Stimulated activated CD4-positive, alpha-beta T cell treated with anti-CD3 and anti-CD28 coated beads, TNF-alpha, amount 100 ng/mL, for 24 hours (primary cell): Measurements from ENCODE around the gene CTSL.
"Not testable (repeated sequence)": the region's sequence is repeated elsewhere in the genome, so short reads cannot be mapped to it uniquely, and the experiment has no call there.

Experiments used
- DNase-seq, 3 experiments: peaks; one replicate each; pipeline ENCODE4 v3.0.0-alpha.2; 2020; ENCODE audit warnings: low read depth in 3 of 3

The CTSL gene

DNA sequence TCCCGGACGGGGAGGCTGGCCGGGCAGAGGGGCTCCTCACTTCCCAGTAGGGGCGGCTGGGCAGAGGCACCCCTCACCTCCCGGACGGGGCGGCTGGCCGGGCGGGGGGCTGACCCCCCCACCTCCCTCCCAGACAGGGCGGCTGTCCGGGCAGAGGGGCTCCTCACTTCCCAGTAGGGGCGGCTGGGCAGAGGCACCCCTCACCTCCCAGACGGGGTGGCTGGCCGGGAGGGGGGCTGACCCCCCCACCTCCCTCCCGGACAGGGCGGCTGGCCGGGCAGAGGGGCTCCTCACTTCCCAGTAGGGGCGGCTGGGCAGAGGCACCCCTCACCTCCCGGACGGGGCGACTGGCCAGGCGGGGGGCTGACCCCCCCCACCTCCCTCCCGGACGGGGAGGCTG lies 32.4 kb downstream of the CTSL start:
- DNase-seq: not testable (repeated sequence)

DNA sequence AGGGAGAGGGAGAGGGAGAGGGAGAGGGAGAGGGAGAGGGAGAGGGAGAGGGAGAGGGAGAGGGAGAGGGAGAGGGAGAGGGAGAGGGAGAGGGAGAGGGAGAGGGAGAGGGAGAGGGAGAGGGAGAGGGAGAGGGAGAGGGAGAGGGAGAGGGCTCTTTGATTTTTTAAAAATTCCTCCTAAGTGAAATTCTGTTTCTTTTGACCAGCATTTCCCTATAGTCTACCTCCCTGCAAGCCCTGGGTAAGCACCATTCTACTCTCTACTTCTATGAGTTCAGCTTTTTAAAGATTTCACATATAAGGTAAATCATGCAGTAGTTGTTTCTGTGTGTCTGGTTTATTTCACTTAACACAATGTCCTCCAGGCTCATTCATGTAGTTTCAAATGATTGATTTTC lies 34.1 kb downstream of the CTSL start:
- not testable (repeated sequence) for DNase-seq

DNA sequence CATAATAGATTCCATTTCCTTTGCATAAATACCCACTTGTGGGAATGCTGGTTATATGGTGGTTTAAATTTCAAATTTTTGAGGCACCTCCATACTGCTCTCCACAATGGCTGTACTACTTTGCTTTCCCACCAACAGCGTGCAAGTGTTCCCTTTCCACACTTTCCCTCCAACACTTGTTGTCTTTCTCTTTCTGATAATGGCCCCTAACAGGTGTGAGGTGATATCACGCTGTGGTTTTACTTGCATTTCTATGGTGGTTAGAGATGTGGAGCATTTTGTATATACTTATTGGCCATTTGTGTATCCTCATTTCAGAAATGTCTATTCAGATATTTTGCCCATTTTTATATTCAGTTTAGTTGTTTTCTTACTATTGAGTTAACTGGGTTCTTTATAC lies 34.6 kb downstream of the CTSL start:
- no peak for DNase-seq

DNA sequence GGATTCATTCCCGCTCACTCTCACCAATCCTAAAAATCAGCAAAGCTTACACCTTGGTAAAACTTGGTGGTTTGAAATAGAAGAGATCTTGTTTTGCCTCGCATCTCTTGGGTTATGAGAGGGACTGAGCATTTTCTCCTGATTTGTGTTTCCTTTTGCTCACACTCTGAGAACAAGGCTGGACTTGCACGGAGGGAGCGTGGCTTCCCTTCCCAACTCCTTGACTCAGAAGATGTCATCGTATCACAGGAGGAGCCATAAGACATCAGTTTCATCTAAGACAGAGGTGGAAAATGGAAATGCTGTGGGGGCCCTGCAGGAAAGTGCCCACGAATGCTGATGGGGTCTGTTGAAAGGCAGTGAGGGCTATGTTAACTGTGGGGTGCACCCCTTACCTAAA lies 37.4 kb downstream of the CTSL start:
- no peak for DNase-seq

DNA sequence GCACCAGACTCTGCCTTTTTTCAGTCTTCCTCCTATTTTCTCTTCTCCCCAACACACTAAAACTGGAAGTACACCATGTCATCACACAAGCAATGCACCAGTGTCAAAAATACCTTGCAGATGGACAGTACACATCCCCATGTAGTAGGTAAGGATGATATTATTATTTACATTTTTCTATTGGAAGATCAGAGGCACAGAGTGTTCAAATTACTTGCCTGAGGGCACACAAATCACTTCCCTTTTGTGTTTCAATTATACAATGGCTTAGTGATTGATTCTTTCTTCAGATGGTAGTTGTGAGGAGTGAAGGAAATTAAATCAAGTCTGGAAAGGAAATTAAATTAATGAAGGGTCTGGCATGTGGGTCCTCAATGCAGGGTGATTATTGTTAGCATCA lies 39.6 kb downstream of the CTSL start:
- no peak for DNase-seq

DNA sequence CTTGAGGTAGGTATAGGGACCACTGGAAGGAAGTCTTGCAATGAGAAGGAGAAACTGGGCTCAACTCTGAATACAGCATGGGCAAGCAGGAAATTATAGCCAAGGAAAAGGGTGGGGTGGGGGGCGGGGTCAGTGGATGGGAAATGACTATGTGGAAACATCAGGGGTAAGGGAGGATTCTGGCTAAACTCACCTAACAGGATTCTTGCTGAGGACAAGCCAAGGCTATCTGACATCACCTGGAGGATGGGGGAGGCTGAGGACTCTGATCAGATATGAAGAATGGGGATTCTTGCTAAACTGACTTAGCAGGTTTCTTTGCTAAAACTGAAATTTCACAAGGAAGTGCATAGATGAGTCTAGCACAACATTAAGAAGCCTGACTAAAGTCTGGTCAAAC lies 40.8 kb downstream of the CTSL start:
- DNase-seq: no peak

DNA sequence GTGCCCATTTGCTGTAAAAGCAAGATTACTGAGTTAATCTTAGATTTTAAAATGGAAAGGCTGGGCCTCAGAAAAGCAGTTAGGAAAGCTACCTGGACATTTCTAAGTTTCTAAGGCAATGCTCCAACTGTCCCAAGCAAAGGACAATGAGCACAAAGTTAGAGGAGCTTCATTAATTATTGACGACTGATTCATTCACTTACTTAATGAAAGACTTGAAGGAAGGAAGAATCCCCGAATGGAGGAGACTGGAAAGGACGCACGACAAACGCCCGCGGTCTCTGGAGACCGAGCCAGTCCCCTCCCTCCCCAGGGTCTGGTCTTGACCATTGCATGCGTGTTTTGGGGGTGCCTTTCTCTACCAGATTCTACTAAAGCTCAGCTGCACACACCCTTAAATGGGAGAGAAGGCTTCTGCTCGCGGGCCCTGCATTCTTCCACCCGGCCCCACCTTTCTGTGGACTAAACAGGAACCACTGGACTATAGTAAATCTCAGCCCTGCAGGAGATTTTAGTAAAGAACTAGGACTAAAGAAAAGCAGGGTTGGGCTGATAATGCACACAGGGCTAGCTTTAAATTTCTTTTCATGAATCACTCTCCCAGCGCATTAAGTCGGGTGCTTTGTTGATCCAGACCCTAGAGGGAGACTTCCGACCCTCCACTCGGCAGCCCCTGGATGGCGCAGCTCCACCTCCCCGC lies 44.8 kb downstream of the CTSL start:
- no peak for DNase-seq

DNA sequence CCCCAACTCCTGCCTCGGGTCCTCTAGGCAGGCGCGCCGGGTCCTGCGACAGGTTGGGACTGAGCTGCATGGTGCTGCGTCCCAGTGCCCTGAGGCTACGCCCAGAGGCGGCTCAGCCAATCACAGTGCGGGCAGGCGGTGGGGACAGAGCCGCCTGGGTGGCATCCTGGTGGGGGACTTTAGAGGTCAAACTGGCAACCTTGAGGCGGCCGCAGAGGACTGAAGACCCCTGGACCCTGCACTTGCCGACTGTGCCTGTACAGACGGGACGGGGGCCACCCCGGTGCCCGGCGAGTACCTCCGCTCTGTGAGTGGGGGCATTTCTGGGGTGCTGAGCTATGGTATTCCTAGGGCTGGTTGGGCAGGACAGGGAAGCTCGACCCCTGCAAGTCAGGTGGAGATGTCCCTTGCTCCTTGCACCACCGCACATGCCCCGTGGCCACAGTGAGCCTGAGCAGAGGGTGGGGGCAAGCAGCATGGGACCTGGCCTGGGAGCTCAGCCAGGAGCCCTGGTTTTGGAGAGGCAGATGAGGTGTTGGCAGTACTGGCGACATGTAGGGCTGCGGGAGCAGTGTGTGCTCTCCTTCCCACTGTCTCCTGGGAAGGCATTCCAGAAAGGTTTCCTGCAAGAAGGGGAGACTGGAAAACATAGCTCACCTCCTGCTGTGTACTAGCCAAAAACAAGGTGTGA lies 45.5 kb downstream of the CTSL start:
- DNase-seq: no peak

DNA sequence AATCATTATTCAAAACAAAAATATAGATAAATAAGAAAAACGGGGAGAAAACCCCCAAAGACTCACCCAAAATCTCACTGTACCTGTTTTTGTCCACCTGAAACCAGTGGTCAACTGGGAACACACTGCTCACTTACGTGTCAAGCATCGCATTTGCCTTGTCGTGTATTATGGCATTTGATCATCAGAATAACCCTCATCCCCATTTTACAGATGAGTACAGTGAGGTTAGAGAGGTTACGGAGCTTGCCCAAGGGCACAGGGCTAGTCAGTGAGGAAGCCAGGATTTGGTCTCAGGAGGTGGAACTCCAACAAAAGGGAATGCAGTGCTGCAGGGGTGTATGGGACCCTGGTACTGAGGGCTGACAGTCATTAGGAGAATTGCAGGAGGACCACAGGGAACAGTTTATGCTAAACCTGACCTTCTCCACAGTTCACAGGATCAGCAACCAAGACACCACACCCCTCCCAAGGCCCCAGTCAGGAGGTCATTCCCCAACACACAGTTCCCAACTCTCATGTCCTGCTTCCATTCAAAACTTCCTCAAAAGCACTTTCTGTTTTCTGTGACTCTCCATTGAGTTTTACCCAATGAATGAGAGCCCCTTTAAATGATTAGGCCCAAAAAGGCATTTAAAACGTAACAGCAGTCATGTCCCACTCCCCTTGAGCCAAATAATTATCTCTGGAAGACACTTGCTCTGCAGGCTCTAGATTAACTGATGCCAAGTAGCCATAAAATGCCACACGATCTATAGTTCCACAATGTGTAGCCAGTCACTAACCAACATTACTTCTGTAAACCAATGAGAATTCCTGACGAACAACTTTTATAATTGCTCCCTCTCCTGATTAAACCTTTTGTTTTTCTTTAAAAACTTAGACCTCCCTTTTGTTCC lies 50.8 kb downstream of the CTSL start:
- DNase-seq: no peak

DNA sequence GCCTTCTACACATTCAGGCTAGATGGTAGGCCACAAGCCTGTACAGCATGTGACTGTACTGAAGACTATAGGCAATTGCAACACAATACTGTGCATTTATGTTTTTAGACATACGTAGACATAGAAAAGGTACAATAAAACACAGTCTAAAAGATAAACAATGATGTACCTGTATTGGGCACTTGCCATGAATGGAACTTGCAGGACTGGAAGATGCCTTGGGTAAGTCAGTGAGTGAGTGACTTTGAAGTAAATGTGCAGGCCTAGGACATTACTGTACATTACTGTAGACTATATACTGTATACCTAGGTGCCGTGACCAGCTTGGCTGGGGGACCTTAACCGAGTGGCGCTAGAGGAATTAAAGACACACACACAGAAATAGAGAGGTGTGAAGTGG lies 53.1 kb downstream of the CTSL start:
- no peak for DNase-seq
